Activated naive CD4-positive, alpha-beta T cell treated with anti-CD3 and anti-CD28 coated beads, Interleukin-2, amount 50 U/mL, for 72 hours (primary cell): ENCODE data around the gene CNOT3. TPM values are rescaled to one million over a fixed set of nuclear protein-coding genes. Genes with fewer than 3 reads are reported as not detected.

Experiments used
- ATAC-seq, 2 donors: fragments of 150-1000 bp; cut with Tn5 transposase; 2 replicates each; pipeline ENCODE4 v1.10.0; 2021; ENCODE audit warnings: mild to moderate bottlenecking in 2 of 2, moderate library complexity in 2 of 2
- DNase-seq, 2 donors: peaks; one replicate each; pipeline ENCODE4 v3.0.0; 2021 to 2022; ENCODE audit warnings: low spot score in 2 of 2
- H3K27ac Mint-ChIP-seq, 2 donors: one replicate each; pipeline ENCODE4 v1.8.0; 2022; ENCODE audit warnings: mild to moderate bottlenecking in 2 of 2, mixed read lengths in 2 of 2
- H3K36me3 Mint-ChIP-seq, 2 donors: one replicate each; pipeline ENCODE4 v1.8.0; 2022; ENCODE audit warnings: mixed read lengths in 2 of 2
- H3K9me3 Mint-ChIP-seq, 2 donors: one replicate each; pipeline ENCODE4 v1.8.0; 2022; ENCODE audit warnings: mixed read lengths in 2 of 2
- total RNA-seq, 2 donors: library from RNA; stranded (reverse); gene quantifications; one replicate each; pipeline ENCODE4 v1.2.3, GENCODE V29; 2022

The CNOT3 gene
- total RNA-seq, 2 donors from 2014 or later, result 57.3 to 59.9 TPM

GRCh38 chr19:54136864-54137698 lies 481 bp upstream of the CNOT3 start:
- Mint-ChIP-seq H3K27ac (peak overlapping the region; percentile 67 to 89), H3K36me3 (peaks cover 11% of the 10 kb centered on the region in 2 donors), H3K9me3 (peaks cover 0 to 4% of the 10 kb centered on the region in 2 donors)
- peak; percentile 97 to 100 for DNase-seq
- peak; percentile 87 to 88 for ATAC-seq

GRCh38 chr19:54138489-54139256 lies 1.1 kb downstream of the CNOT3 start:
- DNase-seq, result peak in 1 of 2 donors; percentile 21
- H3K36me3 Mint-ChIP-seq, result peaks cover 11 to 16% of the 10 kb centered on the region in 2 donors
- H3K27ac Mint-ChIP-seq, result peak overlapping the region; percentile 89 to 99
- peaks cover 0 to 4% of the 10 kb centered on the region in 2 donors for H3K9me3 Mint-ChIP-seq
- ATAC-seq, result no peak

GRCh38 chr19:54141356-54141755 lies 3.8 kb downstream of the CNOT3 start:
- Mint-ChIP-seq H3K36me3 (peaks cover 11 to 31% of the 10 kb centered on the region in 2 donors), H3K9me3 (no peaks in the 10 kb centered on the region), H3K27ac (peak overlapping the region in 1 of 2 donors; percentile 85)
- ATAC-seq (no peak), DNase-seq (no peak)

GRCh38 chr19:54142166-54142780 lies 4.7 kb downstream of the CNOT3 start:
- no peaks in the 10 kb centered on the region for H3K9me3 Mint-ChIP-seq
- peak overlapping the region in 1 of 2 donors; percentile 85 for H3K27ac Mint-ChIP-seq
- peaks cover 11 to 37% of the 10 kb centered on the region in 2 donors for H3K36me3 Mint-ChIP-seq
- DNase-seq (no peak), ATAC-seq (no peak)

GRCh38 chr19:54145541-54146158 lies 8.1 kb downstream of the CNOT3 start:
- no peaks in the 10 kb centered on the region for H3K9me3 Mint-ChIP-seq
- H3K36me3 Mint-ChIP-seq, result peaks cover 0 to 27% of the 10 kb centered on the region in 2 donors
- DNase-seq (no peak), ATAC-seq (no peak)
- H3K27ac Mint-ChIP-seq, result no peak overlapping the region

GRCh38 chr19:54147676-54148075 lies 10.1 kb downstream of the CNOT3 start:
- peaks cover 0 to 27% of the 10 kb centered on the region in 2 donors for H3K36me3 Mint-ChIP-seq
- peak overlapping the region in 1 of 2 donors; percentile 33 for H3K27ac Mint-ChIP-seq
- DNase-seq (no peak), ATAC-seq (no peak)
- no peaks in the 10 kb centered on the region for H3K9me3 Mint-ChIP-seq

GRCh38 chr19:54148158-54148557 lies 10.6 kb downstream of the CNOT3 start:
- Mint-ChIP-seq H3K36me3 (peaks cover 0 to 28% of the 10 kb centered on the region in 2 donors), H3K27ac (no peak overlapping the region), H3K9me3 (no peaks in the 10 kb centered on the region)
- ATAC-seq (no peak), DNase-seq (no peak)

GRCh38 chr19:54149021-54149812 lies 11.7 kb downstream of the CNOT3 start:
- Mint-ChIP-seq H3K27ac (peak overlapping the region; percentile 25 to 90), H3K9me3 (no peaks in the 10 kb centered on the region), H3K36me3 (peaks cover 0 to 28% of the 10 kb centered on the region in 2 donors)
- DNase-seq (no peak), ATAC-seq (no peak)

- DNase-seq (no peak), ATAC-seq (no peak)
- H3K36me3 Mint-ChIP-seq, result peaks cover 7 to 29% of the 10 kb centered on the region in 2 donors
- peak overlapping the region in 1 of 2 donors; percentile 64 for H3K27ac Mint-ChIP-seq
- no peaks in the 10 kb centered on the region for H3K9me3 Mint-ChIP-seq
These were observed 13.9 kb downstream of the CNOT3 start for GRCh38 chr19:54151362-54152035.

GRCh38 chr19:54152267-54152666 lies 14.7 kb downstream of the CNOT3 start:
- Mint-ChIP-seq H3K9me3 (no peaks in the 10 kb centered on the region), H3K36me3 (peaks cover 12 to 24% of the 10 kb centered on the region in 2 donors), H3K27ac (no peak overlapping the region)
- ATAC-seq (no peak), DNase-seq (no peak)

GRCh38 chr19:54152878-54153524 lies 15.4 kb downstream of the CNOT3 start:
- no peak for DNase-seq
- no peaks in the 10 kb centered on the region for H3K9me3 Mint-ChIP-seq
- no peak for ATAC-seq
- peaks cover 12 to 24% of the 10 kb centered on the region in 2 donors for H3K36me3 Mint-ChIP-seq
- peak overlapping the region in 1 of 2 donors; percentile 38 for H3K27ac Mint-ChIP-seq

- peaks cover 12 to 24% of the 10 kb centered on the region in 2 donors for H3K36me3 Mint-ChIP-seq
- ATAC-seq (no peak), DNase-seq (no peak)
- H3K9me3 Mint-ChIP-seq, result no peaks in the 10 kb centered on the region
- peak overlapping the region; percentile 52 to 70 for H3K27ac Mint-ChIP-seq
These were observed 16.3 kb downstream of the CNOT3 start for GRCh38 chr19:54153731-54154326.

GRCh38 chr19:54154603-54155345 lies 17.2 kb downstream of the CNOT3 start:
- Mint-ChIP-seq H3K9me3 (no peaks in the 10 kb centered on the region), H3K36me3 (peaks cover 15 to 24% of the 10 kb centered on the region in 2 donors), H3K27ac (peak overlapping the region; percentile 68 to 70)
- DNase-seq (no peak), ATAC-seq (no peak)

- H3K9me3 Mint-ChIP-seq, result no peaks in the 10 kb centered on the region
- DNase-seq, result no peak
- ATAC-seq, result no peak
- H3K27ac Mint-ChIP-seq, result peak overlapping the region in 1 of 2 donors; percentile 72
- H3K36me3 Mint-ChIP-seq, result peaks cover 15 to 27% of the 10 kb centered on the region in 2 donors
These were observed 18.1 kb downstream of the CNOT3 start for GRCh38 chr19:54155694-54156093.
